ENCODE results near the gene TNFRSF19.

TNFRSF19 gene

DNA sequence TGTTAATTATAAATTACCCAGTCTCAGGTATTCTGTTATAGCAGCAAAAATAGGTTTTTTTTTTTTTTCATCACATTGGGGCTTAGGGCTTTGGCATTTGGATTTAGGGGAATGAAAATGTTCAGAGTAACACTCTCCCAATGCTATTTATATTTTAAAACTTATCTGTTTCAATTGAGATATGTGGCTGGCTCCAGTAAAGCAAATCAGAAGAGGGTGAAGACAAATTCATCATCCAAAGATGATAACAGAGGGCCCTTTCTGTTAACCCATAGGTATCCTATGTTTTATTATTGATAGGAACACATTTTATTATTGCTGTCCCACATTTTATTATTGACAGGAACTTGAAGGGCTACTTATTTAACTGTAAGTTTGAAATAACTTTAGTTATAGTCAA is 20.5 kb upstream of the TNFRSF19 start:
- no peak overlapping the region for H3K4me3 ChIP-seq (replicated peaks; ENCODE audit: low read depth, low read length)
- DNase-seq (ENCODE audit: extremely low read depth, low read depth), result no peak
- TF ChIP-seq, protein P1, sequence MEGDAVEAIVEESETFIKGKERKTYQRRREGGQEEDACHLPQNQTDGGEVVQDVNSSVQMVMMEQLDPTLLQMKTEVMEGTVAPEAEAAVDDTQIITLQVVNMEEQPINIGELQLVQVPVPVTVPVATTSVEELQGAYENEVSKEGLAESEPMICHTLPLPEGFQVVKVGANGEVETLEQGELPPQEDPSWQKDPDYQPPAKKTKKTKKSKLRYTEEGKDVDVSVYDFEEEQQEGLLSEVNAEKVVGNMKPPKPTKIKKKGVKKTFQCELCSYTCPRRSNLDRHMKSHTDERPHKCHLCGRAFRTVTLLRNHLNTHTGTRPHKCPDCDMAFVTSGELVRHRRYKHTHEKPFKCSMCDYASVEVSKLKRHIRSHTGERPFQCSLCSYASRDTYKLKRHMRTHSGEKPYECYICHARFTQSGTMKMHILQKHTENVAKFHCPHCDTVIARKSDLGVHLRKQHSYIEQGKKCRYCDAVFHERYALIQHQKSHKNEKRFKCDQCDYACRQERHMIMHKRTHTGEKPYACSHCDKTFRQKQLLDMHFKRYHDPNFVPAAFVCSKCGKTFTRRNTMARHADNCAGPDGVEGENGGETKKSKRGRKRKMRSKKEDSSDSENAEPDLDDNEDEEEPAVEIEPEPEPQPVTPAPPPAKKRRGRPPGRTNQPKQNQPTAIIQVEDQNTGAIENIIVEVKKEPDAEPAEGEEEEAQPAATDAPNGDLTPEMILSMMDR (IDR thresholded peaks at IDR 0.05; ENCODE audit: low read depth, low read length, missing control alignments), result no peak

DNA sequence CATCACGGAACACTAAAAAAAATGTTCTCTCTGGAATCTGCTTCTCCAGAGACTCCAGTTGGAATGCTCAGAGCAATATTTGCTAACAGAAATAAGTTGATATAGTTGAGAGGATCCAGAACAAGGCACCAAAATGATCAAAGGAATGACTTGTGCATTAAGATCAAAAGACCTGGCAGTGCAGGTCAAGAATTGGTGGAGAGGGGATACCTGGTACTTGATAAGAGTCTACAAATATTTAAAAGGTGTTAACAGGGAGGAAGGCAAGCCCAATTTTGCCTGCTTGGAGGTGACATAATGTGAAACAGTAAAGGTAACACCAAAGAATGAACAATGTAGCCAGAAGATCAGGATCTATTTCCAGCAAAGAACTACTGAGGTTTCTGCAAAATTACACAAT is 20.0 kb upstream of the TNFRSF19 start:
- TF ChIP-seq, protein P1 (IDR thresholded peaks at IDR 0.05; ENCODE audit: low read depth, low read length, missing control alignments), result no peak
- DNase-seq (ENCODE audit: extremely low read depth, low read depth), result no peak
- H3K4me3 ChIP-seq (replicated peaks; ENCODE audit: low read depth, low read length), result no peak overlapping the region

DNA sequence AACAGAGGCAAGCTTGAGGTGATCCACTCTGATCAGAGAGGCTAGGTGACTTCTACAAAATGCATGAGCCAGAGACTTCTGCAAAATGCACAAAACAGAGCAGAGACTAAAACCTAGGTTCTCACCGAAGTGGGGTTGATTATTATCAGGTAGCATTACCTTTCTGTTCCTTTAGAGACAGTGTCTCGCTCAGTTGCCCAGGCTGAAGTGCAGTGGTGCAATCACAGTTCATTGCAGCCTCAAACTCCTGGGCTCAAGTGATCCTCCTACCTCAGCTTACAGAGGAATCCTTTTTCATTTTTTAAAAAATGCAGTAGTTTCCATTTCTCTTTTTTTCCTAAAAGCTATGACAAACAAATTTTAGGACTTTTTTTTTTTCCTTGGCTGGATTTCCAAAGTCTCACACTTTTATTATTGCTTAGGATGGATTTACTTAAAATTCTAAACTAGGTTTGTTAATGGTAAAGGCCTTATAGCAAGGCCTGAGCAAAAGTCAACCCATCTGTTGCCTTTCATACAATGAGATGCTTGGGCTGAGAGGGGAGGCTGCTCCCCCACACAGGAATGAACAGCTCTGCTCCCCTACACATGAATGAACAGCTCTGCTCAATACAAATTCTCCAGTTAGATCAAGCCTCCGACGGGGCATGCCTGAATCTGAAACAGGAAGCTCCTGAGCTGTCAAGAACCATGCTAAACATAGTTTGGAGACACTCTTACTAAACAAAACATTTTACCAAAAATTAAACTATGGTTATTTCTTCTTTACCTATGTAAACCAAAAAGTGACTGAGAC is 18.8 kb upstream of the TNFRSF19 start:
- TF ChIP-seq, protein P1 (IDR thresholded peaks at IDR 0.05; ENCODE audit: low read depth, low read length, missing control alignments), result no peak
- no peak overlapping the region for H3K4me3 ChIP-seq (replicated peaks; ENCODE audit: low read depth, low read length)
- no peak for DNase-seq (ENCODE audit: extremely low read depth, low read depth)

DNA sequence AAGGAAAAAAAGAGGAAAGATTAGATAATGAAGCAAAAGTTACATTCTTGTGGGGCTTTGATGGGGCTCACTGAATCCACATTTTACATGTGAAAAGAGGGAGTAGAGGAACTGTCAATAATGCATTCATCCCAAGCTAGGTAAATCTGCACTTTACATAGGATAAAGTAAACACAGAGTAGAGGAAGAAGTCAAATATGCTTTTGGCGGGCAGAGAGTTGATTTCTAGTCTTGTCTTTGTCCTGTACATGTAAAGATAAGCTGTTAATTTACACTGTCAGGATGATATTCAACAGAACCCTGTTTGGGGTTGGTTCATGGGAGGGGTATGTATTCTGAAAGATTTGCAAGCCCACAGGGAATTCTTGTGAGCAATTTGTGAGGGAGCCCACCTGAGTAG is 18.0 kb upstream of the TNFRSF19 start:
- no peak for DNase-seq (ENCODE audit: extremely low read depth, low read depth)
- TF ChIP-seq, protein P1 (IDR thresholded peaks at IDR 0.05; ENCODE audit: low read depth, low read length, missing control alignments), result no peak
- no peak overlapping the region for H3K4me3 ChIP-seq (replicated peaks; ENCODE audit: low read depth, low read length)

DNA sequence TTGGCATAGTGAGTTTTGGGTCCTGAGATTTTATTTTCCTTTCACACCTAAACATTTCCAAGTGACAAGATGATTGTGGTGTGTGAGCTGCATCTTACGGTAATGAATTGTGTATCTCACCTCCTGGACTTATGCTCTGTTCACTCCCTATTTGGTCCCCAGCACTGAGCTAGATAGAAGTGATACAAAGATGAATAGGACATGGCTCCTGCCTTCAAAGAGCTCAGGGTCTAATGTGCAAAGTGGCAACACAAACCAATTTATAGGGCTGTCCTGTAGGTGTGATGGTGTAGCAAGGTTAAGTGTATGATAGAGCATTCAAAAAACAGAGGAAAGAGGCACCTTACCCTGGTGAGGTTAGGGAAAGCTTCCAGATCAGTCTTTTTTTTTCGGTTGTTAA is 17.6 kb upstream of the TNFRSF19 start:
- DNase-seq (ENCODE audit: extremely low read depth, low read depth), result no peak
- H3K4me3 ChIP-seq (replicated peaks; ENCODE audit: low read depth, low read length), result no peak overlapping the region
- TF ChIP-seq, protein P1 (IDR thresholded peaks at IDR 0.05; ENCODE audit: low read depth, low read length, missing control alignments), result no peak

DNA sequence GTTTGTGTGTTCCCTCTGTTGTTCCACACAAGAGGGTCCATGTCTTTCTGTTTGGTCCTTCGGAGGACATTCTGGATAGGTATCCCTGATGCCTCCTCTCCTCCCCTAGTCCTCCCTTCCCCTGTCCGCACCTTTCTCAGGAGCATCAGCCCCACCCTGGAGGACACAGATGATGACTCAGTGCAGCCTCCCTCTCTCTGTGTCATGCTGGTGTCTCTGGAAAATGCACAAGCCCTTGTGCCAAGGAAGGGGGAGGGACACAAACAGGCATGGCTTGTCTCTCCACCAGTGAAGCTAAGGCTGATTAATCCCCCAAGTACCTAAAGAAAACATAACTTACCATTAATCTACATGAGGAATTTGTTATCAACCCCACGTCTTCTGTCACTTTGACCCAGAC is 16.2 kb upstream of the TNFRSF19 start:
- TF ChIP-seq, protein P1 (IDR thresholded peaks at IDR 0.05; ENCODE audit: low read depth, low read length, missing control alignments), result no peak
- no peak overlapping the region for H3K4me3 ChIP-seq (replicated peaks; ENCODE audit: low read depth, low read length)
- no peak for DNase-seq (ENCODE audit: extremely low read depth, low read depth)

DNA sequence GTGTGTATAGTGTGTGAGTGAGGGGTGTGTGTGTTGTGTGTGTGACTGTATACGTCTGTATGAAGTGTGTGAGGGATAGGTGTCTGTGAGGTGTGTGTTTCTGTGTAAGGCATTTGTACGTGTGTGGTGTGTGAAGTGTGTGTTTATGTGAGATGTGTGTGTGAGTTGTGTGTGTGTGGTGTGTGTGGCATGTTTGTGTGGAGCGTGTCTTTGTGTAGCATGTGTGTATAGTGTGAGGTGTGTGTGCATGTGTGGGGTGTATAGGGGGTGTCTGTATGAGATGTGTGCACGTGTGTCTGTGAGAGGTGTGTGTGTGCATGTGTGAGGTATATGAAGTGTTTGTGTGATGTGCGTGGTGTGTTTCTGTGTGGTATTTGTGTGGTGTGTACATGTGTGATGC is 13.2 kb upstream of the TNFRSF19 start:
- TF ChIP-seq, protein P1 (IDR thresholded peaks at IDR 0.05; ENCODE audit: low read depth, low read length, missing control alignments), result no peak
- DNase-seq (ENCODE audit: extremely low read depth, low read depth), result no peak
- no peak overlapping the region for H3K4me3 ChIP-seq (replicated peaks; ENCODE audit: low read depth, low read length)
